C4-2B (cell line): ENCODE data around the gene HMX3.

Source experiments
- CTCF ChIP-seq: fragments of 450-650 bp; conservative IDR thresholded peaks from 2 replicates; pipeline ENCODE4 v1.5.1; 2017; ENCODE audit warnings: mild to moderate bottlenecking
- ZFX ChIP-seq: fragments of 450-650 bp; IDR thresholded peaks from 2 replicates; pipeline ENCODE4 v1.6.1; 2017

- TF ChIP-seq CTCF, result no peak
- TF ChIP-seq ZFX, result no peak
Measured at GRCh38 chr10:123154092-123154710, 18.4 kb downstream of the HMX3 start, which contains the start of gene BUB3.
